HG03565 (cell line): ENCODE measurements around the gene TRAF3IP1.
"Not testable (repeated sequence)": the region's sequence is repeated elsewhere in the genome, so short reads cannot be mapped to it uniquely, and the experiment has no call there.

ENCODE experiments used
- ATAC-seq: cut with Tn5 transposase; IDR thresholded peaks from one replicate; pipeline ENCODE4 v1.9.1; 2021; ENCODE audit warnings: mild to moderate bottlenecking, moderate library complexity; ENCODE audit not compliant: unreplicated experiment

The TRAF3IP1 gene

DNA sequence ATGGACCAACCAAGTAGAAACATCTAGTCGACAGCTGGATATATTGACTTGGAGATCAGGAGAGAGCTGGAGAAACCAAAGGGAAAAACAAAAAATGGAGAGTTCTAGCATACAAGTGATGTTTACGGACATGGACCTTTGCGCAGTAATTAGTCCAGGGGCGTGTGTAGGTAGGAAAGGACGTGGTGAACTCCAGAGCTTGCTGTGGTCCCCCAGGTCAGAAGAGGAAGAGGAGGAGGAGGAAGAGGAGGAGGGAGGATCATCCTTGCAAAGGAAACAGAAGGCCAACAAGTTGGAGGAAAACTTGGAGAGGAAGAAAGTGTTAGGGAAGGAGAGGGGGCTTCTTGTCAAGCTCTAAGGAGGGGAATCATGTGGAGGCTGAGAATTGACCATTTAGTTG lies 17.5 kb downstream of the TRAF3IP1 start:
- no peak for ATAC-seq

DNA sequence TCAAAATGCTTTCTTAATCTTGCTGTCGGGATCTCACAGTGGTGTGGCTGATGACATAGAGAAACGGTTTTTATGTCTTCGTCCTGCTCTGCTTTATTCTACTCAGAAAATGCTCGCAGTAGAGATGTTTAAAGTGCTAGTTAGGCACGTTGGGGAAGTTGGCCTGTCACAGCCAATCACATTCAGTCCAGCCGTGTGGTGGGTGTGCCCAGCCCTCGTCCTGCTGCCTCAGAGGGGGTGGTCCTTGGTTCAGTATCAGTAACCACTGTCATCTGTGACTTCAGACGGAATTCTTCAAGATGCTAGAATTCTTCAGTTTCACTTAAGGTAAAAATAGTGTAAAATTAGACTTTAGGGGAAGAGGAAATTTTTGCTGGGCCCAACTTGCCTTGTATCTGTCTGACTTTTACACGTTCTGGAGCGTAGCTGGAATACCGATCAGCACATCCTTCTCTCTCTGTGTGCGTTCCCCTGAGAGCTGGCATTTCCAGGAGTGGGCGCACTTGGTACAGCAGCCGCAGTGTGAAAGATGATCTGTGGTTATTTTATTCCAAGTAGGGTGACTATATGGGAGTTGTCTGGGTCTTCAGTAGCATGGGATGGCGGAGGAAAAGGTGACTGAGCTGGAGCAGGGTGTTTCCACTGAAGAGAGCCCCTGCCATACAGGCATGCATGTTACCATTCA lies 18.5 kb downstream of the TRAF3IP1 start:
- no peak for ATAC-seq

DNA sequence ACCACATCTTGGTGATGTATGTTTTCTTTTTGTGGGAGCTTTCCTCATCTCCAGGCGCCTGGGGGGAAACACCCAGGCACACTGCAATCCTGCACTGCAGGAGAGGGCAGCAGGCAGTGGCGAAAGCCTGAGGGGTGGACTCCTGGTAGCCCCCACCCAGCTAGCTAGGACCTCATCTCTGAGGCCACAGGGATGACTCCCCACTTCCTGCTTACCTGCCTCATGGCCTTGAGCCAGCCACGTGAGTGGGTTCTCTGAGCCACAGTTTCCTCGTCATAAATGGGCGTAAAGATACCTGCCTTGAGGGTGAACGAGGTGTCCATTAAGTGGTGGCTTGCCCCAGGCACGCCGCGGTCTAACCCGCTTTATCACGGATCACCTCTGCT lies 19.1 kb downstream of the TRAF3IP1 start:
- no peak for ATAC-seq

DNA sequence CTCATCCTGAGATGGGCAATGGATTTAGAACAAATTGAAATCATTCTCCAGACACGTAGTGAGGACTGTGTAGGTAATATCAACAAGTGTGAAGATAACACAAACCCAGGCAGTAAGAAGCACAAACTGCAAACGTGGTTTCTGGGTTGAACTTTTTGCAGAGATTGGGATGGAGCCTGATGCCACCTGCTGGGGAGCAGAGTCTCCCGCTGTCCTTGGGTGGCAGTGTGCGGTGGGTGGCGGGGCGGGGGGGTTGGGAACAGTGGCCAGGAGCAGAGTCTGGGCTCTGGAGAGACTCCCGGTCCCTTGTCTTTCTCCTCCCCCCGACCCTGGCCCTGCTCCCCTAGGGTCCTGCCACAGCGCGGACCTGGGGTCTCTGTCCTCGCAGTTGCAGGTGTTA lies 19.5 kb downstream of the TRAF3IP1 start:
- no peak for ATAC-seq

DNA sequence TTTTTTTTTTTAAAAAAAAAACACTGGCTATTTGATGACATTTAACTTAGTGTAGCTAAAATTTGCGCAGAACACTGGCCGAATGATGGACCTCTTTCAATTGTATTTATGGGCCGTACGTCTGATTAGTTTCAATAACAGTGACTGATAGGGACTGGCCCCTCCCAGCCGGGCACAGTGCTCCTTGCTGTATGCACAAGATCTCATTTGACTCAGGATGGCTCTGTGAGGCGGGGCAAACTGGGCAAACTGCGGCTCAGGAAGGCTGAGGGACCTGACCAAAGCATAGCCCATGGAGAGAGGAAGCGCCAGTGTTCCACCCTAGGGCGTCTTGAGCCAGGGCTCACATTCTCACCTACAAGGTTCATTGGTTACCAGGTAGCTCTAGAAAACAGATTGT lies 21.2 kb downstream of the TRAF3IP1 start:
- ATAC-seq: no peak

DNA sequence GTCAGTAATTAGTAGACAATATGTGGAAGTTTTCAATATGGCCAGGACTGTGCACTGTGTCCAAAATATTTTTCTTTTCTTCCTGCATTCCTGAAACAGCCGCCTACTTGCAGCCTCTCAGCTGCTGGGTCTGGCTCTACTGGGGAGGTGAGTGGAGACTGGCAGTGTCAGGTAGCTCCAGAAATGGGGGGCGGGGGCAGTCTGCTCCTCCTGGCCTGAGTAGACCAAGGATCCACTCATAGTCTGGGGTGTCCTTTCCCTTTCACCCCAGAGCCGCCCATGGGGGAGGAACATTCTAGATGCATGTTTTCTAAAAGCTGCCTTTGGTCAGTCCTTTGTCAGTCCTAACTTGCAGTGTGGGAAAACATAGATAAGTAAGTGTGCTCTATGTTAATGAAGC lies 23.7 kb downstream of the TRAF3IP1 start:
- no peak for ATAC-seq

DNA sequence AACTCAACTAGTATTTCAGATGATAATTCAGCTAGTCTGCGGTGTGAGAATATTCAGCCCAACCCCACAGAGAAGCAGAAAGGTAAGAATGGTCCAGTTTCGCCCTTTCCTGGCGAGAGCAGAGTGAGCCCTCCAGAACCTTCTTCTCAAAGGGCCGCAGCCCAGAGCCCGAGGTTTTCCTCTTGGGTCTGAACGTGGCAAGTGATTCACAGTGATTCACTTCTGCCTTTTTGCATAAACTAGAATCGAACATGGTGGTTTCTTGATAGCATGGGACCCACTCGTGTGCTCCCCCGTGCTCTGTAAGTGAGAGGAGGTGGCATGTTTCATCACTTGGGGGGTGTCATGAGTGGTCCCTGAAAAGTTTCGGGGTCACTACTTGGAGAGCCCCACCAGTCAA lies 24.2 kb downstream of the TRAF3IP1 start:
- no peak for ATAC-seq

DNA sequence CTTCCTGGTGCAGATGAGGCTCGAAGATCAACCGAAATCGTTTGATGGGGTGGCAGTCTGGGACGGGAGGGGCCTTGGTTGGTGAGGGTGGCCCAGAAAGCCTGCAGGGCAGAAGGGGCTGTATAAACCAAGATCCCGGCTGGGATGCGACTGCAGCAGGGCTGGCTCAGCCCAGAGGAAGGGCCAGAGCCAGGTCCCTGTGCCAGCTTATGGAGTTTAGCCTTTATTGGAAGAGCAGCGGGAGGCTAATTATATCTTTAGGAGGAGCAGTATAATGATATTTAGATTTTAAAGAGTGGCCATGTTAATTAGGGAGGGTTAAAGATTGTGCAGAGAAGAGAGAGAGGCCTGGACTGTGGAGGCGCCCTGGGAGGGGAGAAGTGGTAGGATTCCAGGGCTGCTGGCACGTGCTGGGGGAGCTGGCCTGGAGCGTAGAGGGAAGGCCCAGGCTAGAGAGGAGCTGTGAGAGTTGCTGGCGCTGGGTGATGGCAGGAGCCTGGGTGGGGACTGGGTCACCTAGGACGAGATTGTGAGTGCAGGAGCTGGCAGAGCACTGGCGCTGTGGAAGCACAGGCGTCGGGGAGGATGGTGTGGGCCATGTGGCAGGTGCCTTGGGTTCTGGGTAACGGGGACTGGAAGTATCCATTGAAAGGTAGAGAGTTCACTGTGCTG lies 25.1 kb downstream of the TRAF3IP1 start:
- no peak for ATAC-seq

DNA sequence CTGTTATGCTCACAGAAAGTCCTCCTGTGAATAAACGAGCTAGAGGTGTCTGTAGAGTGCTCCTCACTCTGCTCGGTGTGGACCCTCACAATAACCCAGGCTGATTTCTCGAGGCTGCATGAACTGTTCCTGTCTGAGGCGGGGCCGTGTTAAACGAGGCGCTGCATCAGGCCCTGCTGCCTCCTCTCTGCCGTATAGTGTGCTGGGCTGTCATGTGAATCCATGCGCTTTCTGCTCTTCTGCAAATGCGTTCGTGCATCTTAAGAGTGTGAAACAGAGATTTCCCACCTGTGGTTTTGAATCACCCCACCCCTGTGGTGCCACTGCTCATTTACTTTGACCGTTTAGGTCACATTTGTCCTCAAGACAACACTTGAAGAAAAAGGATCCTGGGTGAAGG lies 26.2 kb downstream of the TRAF3IP1 start:
- no peak for ATAC-seq

DNA sequence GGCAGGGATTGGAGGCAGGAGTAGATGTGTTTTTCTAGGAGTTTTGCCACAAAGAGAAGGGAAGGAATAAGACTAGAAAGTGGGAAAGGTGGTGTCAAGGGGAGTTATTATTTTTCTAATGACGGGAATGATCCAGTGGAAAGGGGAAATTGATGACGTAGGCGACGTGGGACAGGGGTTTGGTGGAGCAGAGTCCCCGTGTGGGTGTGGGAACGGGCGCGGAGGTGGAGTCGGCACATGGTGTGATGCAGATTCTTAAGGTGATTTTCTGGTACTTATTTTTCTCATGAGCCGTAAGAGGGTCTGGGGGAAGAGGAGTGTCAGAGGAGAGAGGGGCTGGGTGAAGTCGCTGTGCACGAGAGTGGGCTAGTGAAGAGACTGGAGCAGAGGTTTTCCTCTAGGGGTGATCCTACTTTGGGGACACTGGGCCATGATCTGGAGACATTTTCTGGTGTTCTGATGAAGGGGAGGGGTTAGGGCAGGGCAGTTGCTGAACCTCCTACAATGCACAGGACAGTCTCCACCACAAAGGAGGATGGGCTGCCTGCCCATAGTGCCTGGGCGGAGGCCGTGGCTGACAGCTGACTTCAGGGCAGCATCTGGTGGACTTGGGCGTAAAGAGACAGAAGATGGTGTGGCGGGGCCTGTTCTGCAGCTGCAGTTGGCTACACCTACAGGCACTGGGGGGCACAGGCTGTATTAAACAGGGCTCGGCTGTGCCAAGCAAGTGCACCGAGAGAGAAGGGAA lies 30.0 kb downstream of the TRAF3IP1 start:
- no peak for ATAC-seq

DNA sequence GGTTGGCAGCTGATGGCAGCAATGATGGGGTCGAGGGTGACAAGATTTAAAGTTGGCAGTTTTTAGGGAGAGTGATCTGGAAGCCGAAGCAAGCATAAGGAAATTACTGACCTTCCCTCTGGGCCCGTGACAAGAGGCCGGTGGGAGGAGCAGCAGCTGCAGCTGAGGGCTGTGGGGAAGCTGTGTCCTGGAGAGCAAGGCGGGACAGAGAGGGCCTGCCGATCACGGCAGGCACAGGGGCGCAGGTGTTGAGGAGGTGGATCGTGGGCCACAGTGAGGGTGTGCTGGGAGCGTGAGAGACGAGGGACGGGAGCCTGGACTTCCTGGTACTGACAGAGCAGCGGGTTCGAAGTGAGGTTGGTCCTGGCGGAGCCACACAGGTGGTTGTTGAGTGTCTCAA lies 31.0 kb downstream of the TRAF3IP1 start:
- no peak for ATAC-seq

DNA sequence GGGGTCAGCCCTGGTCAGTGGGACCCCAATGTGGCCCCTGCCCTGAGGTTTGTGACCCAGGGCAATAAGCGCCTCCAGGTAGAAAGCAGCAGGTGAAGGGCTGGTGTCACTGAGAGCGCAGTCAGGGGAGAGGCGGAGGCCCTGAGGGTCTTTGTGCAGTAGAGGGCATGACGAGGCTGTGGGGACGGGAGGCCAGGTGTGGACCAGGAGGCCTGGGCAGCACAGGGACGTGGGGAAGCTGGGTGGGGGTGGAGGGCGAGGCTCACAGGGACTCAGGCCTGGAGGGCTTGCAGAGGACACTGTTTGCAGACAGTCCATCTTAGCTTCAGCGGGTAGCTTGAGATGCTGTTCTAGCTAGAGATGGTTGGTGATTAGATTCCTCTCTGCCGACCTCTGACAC lies 32.0 kb downstream of the TRAF3IP1 start:
- ATAC-seq: no peak

DNA sequence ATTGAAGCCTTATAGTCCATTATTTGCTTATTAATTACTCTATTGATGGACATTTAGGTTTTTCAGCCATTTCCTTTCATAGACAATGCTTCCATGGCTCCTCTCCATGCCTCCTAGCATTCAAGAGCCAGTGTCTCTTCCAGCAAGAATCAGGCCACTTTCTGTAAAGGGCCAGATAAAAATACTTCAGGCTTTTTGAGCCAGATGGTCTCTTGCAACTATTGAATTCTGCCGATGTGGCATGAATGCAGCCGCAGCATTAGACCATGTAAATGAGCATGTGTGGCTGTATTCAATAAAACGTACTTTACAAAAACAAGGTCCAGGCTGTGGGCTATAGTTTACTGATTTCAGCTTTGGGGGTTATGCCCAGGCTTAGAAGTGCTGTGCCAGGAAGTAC lies 38.5 kb downstream of the TRAF3IP1 start:
- ATAC-seq: no peak

DNA sequence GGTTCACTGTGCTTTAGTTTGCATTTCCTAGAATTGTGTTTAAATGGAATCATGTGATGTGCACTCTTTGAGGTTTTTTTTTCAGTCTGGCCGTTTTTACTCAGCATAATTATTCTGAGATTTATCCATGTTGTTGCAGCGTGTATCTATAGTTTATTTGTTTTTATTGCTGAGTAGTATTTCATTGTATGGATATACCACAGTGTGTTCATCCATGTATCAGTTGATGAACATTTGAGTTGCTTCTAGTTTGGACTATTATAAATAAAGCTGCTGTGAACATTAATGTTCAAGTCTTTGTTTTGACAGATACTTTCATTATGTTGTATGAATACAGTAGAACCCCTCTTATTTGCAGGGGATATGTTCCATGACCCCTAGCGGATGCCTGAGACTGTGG lies 39.1 kb downstream of the TRAF3IP1 start:
- no peak for ATAC-seq

DNA sequence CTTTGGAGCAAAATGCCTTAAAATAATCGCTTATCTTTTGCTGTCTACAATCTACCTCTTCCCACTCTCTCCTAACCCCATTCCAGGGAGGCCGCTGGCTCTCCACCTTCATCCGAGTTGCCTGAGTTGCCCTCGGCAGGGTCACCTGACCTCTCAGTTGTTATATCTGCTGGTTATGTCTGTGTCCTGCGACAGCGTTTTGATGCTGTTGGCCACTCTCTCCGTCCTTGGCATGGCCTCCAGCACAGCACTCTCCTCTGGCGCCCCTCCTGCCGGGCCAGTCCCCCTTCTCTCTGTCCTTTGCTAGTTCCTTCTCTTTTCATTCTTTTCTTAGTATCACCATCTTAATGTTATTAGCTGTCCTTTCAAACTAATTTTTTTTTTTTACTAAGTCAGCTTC lies 41.6 kb downstream of the TRAF3IP1 start:
- ATAC-seq: no peak

DNA sequence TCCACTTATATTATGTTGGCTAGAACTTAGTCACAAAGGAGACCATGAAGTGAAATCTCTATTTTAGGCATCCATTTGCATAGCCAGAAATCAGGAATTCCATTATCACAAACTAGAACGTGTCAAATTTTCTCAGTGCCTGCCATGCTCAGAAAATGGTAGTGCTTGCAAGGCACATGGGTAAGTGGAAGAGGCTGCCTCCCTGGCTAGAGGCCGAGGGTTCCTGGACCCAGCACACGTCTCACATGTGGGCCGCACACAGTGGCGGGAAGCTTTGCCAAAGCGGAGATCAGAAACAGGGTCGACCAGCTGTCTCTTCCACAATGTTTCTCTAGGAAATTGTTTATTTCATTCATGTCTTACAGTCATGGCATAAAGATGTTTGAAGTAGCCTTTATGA lies 42.3 kb downstream of the TRAF3IP1 start:
- ATAC-seq: no peak

DNA sequence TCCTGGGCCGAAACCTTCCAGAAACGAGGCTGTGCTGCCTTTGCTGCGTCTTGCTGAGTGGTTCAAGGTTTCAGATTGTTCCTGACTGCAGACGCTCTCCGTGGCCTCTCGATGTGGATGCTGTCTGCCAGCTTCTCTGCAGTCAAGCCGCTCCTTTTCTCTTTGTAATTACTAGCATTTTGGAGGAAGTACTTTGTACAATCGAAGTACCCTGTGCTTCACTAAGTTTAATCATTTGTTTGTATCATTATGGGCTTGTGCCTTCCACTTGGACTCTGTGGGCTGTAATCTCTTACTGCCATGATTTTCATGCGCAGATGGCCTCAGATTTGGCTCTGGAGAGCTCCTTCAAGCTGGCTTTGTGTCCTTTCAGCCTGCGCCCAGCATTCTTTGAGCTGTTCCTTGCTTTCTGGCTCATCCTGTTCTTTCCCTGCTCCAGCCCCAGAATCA lies 49.3 kb downstream of the TRAF3IP1 start:
- no peak for ATAC-seq

DNA sequence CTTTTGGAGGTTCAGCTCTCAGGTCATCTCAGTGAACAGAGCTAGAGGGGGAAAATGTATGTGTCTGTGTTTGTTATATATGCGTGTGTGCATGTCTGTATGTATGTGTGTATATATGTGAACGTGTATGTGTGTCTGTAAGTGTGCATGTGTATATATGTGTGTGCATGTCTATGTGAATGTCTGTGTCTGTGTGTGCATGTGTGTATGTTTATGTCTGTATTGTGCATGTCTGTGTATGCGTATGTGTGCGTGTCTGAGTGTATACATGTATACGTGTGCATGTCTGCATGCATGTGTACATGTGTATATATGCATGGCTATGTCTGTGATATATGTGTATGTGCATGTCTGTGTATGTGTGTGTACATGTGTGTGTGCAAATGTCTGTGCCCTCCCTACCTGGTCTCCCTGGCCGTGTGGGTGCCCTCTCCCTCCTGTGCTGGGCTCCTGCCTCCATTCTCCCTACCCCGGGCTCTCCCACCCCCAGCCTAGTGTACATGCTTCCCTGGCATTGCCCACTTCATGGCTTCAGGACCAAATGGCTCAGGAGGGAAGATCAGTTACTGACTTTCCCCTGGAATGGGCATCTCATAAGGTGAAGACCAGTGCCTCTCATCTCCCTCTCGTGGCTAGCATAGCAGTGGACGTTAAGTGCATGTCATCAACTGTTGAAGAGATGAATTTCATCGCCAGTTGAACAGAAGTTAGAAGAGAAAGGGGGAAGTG lies 49.9 kb downstream of the TRAF3IP1 start:
- ATAC-seq: no peak

DNA sequence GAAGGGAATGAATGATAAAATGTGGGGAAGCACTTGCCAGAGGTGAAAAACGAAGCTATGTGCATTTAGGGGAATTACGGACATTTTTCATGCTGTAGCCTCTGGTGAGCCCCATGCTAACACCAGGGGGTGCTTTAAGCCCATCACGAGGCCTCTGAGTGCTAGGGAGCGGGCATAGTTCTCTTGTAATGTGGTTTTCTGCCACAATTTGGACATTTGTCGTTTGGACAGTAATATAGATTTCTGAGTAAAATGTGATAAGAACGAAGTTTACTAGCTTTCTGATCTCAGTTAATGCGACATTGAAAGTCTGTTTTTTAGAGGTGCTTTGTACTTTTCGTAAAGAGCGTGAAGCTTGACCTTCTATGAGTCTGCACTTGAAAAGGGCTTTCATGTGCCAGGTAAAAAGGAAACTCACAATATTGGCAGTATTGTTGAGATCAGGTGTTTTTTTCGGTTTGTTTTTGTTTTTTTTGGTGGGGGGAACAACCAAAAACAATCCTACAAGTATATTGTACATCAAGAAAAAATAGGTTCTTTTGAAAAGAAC lies 50.6 kb downstream of the TRAF3IP1 start:
- no peak for ATAC-seq

DNA sequence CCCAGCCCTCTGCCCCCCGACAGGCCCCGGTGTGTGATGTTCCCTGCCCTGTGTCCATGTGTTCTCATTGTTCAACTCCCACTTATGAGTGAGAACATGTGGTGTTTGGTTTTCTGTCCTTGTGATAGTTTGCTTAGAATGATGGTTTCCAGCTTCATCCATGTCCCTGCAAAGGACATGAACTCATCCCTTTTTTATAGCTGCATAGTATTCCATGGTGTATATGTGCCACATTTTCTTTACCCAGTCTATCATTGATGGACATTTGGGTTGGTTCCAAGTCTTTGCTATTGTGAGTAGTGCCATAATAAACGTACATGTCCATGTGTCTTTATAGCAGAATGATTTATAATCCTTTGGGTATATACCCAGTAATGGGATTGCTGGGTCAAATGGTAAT lies 52.0 kb downstream of the TRAF3IP1 start:
- not testable (repeated sequence) for ATAC-seq

DNA sequence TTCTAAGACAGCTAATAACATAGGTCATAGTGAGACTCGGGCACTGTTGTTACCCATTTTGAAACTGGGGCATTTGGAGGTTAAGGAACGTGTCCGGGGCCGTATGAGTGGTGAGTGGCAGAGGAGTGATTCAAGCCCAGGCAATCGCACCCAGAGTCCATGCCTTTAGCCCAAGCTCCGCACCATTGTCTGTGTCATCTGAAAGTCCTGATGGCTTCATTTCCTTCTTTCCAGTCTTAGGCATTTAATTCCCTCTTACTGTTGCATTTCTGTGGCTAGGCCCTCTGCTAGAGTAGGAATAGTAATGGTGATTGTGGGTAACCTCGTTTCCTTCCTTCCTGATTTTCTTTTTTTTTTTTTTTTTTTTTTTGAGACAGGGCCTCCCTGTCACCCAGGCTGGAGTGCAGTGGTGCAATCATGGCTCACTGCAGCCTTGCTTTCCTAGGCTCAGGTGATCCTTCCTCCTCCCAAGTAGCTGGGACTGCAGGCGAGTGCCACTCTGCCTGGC lies 56.6 kb downstream of the TRAF3IP1 start:
- ATAC-seq: no peak
